Tibial nerve (tissue), 4 donors: Measurements from ENCODE around the gene GJB4.

Experiments used
- CTCF ChIP-seq, 5 experiments: fragments of 200-600 bp in 3 of 5; fragments of 450-650 bp in 2 of 5; sonication (generic) in 3 of 5; IDR thresholded peaks; one replicate each; pipeline ENCODE4 v1.5.1; 2016 to 2019; ENCODE audit warnings: antibody characterized with exemption in 5 of 5, mild to moderate bottlenecking in 3 of 5, moderate library complexity in 2 of 5
- EP300 ChIP-seq, 2 donors: sonication (generic); formaldehyde crosslinking; IDR thresholded peaks; one replicate each; pipeline ENCODE4 v1.6.1; 2017; ENCODE audit warnings: antibody characterized with exemption in 2 of 2, mild to moderate bottlenecking in 1 of 2
- POLR2A ChIP-seq, 2 donors: fragments of 450-650 bp; IDR thresholded peaks; one replicate each; pipeline ENCODE4 v1.6.1; 2017; ENCODE audit warnings: antibody characterized with exemption in 2 of 2, mild to moderate bottlenecking in 2 of 2, moderate library complexity in 2 of 2

DNA sequence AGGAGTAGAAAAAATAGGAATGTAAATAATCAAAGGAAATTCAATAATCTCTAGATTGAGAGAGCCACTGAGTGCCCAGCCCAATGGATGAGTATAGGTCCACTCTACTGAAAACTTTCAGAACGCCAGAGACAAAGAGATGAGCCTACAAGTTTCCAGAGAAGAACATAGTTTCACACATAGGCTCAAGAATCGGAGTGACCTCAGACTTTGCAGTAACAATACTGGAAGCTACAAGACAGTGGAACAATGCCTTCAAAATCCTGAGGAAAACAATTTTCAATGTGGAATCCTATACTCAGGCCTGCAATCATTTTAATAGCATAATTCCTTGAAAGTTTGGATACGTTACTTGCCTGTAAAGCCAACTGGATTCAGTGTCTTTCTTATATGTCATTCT, 44.2 kb downstream of the GJB4 start:
- TF ChIP-seq POLR2A (IDR thresholded peaks at IDR 0.05), result no peak
- TF ChIP-seq CTCF (IDR thresholded peaks at IDR 0.05), result no peak
- no peak for TF ChIP-seq EP300 (IDR thresholded peaks at IDR 0.05)
